ENCODE measurements around the gene PRDM12.

The PRDM12 gene

DNA sequence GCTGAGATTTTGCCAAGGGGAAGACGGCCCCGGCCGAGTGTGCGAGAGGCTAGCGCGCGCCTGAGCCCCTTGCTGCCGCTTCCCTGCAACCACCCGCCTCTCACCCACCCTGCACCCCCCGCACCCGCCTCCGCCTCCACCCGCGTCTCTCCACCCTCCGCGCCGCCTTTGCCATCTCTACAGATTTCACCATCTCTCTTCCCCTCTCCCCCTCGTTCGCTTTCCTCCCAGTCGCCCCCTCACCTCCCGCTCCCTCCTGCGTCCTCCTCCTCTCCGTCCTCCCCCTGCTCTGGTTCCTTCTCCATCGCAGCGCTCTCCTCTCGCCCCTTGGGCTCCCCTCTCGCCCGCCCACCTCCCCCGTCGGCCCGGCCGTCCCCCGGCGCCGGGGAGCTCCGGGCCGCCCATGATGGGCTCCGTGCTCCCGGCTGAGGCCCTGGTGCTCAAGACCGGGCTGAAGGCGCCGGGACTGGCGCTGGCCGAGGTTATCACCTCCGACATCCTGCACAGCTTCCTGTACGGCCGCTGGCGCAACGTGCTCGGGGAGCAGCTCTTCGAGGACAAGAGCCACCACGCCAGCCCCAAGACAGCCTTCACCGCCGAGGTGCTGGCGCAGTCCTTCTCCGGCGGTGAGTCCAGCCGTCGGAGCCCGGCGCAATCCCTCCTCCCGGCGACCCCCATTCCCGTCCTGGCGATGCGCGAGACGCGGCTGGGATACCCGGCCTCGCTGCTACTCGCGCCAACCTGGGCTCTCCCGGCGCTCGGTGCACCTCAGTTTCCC lies at the start of gene PRDM12:
Gene PRDM12, plus strand, starts transcription at position 344 of the 778 bp plus-strand sequence. Its CDS starts 60 bp downstream, at position 404.
- no peak for DNase-seq

DNA sequence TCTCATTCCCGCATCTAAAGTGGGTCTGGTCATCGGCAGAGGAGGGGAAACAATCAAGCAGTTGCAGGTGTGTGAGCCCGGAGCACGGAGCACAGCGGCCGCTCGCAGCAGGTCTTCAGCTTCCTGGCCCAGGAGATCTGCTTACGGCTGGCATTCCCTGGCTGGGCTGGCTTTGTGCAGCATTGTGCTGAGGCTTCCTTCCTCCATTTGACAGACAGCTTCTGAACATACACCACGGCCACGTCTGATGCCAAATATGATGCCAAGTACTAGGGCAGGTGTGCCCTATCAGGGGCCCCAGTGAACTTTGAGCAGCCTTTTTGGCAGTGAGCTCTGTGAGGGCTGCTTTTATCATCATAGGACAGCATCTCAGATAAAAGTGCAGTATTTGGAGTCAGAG lies 47.9 kb upstream of the PRDM12 start:
- no peak for DNase-seq

DNA sequence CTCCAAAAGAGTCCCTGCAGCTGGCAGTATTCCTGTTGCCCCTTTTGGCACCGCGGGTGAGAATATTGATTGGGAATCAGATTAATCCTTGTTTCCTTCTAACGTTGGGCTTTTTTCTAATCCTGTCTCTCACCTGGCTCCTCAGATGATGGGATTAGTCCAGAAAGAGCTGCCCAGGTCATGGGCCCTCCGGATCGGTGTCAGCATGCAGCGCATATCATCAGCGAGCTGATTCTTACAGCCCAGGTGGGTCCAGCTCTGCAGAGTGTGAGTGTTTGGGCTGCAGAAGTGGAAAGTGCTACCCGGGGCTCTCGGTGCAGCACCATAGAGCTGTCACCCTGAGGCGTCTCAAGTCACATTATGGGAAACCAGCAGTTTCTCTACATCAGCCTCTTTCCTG lies 40.9 kb upstream of the PRDM12 start:
- no peak for DNase-seq

DNA sequence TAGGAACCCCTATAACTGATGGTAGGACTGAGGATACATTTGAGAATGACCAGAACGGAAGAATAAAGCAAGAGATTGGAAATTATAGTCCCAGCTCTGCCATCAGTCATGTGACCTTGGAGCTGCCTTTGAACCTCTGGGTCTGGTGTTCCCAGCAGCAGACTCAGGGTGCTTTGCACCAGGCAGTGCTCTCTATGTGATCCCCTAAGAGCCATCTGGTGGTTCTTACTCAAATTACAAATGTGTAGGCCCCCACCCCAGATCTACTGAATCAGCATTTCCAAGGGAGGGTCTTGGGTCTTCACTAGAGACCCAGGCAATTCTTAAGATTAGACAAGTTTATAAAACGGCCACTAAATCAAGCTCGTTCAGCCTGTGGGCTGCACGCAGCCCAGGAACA lies 40.2 kb upstream of the PRDM12 start:
- no peak for DNase-seq

DNA sequence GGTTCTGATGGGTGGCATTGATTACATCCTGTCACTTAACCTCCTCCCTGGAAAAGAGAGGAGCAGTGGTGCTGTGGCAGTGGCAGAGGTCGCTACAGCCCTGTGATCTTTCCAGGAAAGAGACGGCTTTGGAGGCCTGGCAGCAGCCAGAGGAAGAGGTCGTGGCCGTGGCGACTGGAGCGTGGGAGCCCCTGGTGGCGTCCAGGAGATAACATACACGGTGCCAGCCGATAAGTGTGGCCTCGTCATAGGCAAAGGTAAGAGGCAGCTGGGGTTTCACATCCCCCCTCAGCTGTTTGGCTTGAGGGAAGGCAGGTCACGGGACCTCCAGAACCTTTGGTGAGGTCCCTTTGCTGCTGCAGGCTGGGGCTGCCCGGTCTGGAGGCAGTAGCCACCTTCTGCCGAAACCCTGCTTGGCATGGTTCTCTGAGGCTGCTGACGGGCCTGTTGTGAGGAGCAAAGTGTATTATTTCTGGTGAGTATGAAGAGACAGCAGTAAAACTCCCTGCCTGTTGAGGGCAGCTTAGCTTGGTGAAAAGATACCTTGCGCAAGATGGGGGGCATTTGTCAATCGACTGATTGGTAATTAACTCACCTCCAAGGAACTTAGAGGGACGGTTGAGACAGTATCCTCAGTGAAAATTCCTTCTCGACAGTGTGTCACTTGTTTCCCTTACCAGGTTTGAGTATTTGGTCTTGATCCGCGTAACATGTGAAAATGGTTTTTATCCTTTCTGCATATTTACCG lies 38.0 kb upstream of the PRDM12 start:
- DNase-seq, result no peak

DNA sequence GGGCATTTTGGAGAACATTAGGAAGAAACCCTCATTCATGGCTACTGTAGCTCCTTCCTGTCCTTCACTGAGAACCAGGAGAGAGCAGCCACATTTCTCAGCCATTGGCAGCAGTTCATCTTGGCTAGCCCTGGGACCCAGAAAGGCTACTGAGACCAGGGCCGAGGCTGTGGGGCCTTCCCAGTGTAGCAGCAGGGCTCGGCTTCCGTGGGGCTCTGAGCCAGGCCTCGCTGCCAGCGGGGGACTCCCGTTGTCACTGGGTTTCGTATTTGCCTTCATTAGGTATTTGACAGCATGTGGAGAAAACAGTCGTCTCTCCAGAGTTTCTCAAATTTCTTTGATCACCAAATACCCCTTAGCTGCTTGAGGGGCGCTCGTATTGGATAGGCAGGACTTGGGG lies 37.3 kb upstream of the PRDM12 start:
- DNase-seq, result no peak

DNA sequence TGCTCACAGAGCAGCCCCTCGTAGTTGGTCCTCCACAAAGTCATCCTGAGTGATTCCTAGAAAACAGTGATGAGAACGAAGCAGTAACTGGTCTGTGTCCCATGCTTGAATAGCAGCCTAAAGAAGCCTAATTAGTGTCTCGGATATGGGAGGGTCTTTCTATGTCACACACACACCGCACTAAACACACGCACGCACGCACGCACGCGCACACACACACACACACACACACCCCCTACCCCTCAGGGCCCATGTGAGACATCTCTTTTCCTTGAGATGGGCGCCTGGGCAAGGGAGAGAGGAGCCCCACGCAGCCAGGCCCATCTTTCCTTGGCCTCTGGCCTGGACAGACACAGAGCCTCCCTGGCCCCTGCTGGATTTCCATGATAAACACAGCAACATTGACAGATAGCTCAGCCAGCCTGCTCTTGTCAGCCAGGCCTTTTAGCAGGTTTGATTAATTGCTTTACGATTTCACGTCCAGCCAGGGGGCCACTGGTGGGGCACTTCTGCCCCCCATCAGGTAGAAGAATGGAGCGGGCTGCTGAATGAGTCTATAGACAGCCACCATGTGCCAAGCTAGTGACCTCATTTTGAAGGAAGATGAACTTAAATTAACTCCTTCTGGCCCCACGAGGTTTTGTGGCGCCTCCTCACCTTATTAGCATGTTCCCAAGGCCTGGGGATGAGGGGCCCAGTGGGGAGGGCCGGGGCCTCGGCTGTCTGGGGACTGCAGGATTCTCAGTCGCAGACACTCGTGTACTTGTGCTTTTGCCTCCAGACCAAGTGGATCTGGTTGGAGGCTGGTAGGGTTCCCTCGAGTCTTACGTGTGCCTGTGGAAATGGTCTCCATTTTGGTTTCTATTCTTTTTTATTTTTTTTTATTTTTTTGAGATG lies 36.2 kb upstream of the PRDM12 start:
- no peak for DNase-seq

DNA sequence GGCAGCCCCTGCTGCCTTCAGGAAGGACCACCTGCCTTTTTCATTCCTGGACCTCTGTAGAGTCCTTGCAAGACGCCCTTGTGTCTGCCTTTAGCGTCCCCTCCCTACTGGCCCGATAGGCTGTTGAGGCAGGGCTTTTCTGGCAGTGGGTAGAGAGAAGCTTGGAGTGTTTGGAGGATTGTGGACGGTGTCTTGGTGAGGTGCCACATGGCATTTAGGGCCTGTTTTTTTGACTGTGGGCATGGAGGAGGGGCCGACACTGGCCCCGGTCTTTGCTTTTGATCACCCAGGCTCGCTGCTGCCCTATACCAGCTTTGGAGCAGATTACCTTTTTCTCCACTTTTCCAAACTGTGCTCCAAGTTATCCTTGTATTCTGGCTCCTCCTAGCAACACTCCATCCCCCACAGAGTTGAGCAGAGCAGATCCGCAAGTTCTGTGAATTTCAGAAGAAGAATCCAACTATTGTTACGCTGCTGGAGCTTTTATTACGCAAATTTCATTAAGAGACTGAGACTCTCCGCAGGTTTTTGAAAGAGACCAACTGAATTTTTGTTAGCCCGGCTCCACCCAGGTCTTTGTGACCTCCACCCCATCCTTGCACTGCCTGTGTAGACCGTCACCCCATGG lies 34.8 kb upstream of the PRDM12 start:
- DNase-seq, result no peak

DNA sequence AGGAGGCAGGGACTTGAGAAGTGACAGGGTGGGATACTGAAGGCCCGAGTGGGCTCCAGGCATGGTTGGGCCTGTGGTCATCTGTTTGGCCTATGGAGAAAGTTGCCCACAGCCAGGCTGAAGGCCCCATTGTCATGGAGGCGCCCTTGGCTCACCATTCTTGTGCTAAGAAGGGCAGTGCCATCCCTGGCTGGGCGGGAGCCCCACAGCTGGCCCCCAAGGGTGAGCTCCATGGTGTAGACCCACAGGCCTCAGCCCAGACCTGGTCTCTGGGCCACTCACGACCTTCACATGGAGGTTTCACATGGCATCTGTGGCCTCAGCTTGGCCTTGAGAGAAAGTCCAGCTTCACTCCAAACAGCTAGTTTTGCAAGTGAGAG lies 34.3 kb upstream of the PRDM12 start:
- DNase-seq, result no peak

DNA sequence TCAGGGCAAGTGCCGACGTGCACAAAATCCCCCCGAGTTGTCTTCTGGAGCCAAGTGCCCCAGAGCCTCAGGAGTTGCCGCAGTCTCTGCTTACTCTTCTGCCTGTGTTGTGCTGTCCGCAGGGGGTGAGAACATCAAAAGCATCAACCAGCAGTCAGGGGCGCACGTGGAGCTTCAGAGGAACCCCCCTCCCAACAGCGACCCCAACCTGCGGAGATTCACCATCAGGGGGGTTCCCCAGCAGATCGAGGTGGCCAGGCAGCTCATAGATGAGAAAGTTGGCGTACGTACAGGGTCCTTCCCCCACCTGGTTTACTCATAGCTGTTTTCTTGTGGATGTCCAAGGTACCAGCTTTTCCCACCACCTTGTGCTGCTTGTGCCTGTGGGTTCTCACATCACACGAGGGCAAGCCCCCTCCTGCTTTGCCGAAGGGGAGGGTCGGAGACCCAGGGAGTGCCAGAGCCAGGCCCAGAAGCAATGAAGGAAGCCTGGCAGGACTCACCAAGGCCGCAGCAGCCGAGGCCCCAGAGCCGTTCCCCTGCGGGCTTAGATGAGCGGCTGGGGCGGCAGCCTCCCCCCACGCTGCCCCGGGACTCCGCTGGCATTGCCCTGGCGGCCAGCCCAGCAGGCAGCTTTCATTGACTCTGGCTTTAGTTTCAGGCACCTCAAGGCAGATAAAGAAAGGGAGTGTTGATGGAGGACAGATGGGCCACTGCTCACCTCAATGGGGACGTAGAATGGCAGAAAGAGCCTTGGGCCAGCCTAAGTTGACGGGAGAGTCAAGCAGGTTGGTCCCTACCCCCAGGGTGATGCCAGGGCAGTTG lies 33.7 kb upstream of the PRDM12 start:
- no peak for DNase-seq

DNA sequence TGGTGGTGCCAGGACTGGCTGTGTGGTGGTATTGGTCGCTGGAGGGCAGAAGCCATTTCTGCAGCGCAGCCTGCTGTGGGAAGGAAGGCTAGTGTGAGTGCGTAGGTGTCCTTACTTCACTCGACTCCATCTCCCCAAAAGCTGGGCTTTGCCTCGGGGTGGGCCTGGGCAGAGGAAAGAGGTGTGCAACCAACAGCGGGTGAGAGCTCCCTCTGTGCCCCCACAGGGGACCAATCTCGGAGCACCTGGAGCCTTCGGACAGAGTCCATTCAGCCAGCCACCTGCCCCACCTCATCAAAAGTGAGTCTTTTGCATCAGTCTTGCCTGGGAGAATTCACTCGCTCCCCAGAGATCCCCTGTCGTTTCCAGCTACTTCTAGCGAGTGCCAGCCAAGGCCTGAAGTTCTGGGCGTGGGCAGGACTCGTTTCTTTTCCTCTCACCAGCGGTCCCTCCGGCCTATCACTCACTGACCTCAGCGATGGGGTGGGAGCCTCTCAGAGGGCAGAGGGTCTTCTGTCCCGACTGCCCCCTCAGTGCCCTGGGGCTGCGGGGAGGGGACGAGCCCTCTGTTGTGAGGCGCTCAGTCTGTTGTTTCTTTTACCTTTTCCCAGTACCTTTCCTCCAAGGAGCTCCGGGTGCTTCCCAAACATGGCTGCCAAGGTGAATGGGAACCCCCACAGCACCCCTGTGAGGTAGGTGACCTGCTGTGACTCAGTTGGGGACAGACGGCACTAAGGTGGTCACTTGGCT lies 32.9 kb upstream of the PRDM12 start:
- DNase-seq, result no peak

DNA sequence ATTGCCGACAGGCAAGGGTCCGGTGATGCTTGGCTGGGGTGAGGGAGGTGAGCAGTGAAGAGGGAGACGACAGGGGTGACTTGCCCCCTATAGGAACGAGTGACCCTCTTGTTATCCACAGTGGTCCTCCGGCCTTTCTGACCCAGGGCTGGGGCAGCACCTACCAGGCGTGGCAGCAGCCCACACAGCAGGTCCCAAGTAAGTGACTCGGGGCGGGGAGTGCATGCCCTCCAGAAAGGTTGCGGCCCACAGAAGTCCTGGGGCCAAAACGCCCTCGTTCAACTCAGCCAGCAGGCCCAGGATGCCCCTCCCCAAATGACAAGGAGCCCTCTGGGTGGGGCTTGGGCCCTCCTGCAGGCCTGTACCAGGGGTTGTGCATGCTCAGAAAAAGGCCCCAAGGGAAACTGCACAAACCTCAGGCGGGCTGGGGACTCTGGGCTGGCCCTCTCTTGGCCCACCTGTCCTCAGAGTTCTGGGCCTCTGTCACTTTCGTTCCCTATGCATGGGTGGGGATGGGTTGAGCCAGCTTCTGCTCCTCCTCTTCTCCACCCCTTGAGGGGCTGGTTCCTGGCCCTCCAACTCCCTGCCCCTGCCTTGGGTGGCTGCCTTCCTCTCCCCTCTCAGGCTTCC lies 32.2 kb upstream of the PRDM12 start:
- no peak for DNase-seq

DNA sequence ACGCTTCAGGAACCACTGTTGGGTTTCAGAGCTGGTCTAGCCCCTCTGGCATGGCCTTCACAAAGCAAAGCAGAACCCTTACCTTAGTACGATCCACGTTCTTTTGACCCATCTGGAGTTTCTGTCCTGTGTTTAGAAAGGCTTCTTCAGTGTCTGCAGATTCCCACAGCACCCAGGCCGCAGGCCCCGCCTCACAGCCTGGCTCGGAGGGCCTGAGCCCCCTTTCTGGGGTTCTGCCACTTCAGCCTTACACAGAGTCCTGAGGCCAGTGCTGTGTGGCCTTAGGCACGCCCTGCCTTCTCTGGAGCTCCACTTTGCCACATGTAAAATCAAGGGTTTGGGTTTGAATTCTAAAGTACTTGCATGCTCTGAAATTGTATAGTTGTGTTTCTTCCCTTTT lies 31.6 kb upstream of the PRDM12 start:
- DNase-seq, result no peak

DNA sequence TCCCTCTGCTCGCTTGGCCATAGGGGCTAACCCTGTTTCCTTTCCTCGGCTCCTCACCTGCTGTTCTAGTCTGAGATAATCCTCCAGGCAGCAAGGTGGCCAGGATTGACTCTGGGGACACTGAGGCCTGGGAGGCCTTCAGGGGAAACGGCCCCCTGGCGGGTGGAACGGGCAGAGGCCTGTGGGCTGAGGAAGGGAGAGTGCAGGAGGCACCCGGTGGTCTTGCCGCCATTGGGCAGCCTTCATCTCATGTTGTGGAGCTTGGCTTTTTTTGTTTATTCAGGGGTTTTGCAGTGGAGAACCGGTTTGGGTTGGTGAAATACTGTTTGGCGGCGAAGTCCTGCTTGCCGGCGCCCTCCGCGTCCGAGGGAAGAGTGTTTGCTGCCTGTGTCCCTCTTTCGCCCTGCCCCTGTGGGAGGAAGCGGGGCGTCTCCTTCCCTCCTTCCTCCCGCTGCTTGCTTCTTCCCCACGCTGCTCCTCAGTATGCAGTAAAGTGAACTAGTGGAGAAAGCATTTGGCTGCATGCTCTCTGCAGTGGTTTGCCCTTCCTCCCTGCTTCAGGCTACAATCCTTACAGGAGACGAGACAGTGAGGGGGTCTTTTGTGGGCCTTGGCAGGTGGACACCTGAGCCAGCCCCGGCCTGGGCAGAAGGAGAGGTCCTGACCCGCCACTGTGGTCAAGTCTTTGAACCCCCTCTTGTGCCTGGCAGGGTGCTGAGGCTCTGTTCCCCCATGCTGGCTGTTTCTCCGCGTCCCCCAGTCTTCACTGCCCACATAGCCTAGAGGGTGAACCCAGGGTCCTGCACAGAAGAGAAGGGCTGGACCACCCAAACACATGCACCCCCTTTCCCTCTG lies 30.8 kb upstream of the PRDM12 start:
- no peak for DNase-seq

DNA sequence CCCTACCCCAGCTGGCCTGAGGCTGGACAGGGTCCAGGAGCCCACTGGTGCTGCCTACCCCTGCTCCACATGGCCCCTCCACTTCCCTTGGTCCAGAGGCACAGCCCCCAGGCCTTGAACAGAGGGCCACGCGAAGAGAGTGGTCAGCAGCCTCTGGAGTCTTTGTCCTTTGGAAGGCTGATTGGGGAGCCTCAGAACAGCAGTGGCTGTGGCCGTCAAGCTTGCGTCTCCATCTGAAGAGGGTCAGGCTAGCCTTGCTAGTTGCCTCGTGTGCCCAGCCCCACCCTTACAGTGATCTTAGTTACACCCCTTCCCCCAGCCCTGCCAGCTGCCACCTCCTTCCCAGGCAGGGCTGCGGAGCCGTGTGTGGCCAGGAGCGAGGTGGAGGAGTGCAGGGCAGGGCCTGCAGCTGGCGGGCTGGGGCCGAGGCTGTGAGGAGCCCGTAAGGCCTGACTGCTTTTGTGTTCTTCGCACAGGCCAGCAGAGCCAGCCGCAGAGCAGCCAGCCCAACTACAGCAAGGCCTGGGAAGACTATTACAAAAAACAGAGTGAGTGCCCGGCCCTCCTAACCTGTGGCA lies 30.1 kb upstream of the PRDM12 start:
- no peak for DNase-seq

DNA sequence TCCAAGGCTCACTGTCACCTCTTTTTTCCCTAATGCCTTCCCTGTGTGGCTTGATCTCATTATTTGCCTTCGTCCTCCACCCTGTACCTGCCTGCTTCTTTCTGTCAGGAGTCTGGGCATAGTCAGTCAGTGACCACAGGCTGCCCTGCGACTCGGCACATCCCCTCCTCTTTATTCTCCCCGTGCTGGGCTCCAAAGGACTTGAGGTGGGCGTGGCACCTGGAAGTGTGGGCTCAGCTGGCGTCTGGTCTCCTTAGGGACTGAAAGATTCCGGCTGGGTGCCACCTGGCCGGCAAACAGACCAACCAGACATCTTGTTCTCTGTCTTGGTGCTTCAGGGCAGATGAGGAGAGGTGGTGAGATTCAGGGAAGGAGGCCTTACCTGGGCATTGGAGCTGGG lies 29.6 kb upstream of the PRDM12 start:
- no peak for DNase-seq

DNA sequence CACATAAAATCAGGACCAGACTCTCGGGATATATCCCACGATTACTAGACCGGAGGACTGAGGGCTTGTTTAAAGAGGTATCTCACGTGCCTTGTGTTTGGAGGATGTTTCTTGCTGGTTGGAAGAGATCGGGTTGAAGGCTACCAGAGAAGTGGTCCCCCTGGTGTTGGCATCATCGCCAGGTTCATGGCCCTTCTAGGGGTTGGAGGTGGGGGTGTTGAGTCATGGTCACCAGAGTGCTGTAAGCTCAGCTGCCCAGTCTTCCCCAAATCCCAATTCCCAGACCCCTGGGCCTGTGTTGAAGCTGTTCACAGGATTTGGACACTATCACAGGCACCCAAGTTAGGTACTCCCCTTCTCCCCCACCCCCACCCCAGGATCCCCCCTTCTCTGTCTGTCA lies 29.1 kb upstream of the PRDM12 start:
- no peak for DNase-seq

DNA sequence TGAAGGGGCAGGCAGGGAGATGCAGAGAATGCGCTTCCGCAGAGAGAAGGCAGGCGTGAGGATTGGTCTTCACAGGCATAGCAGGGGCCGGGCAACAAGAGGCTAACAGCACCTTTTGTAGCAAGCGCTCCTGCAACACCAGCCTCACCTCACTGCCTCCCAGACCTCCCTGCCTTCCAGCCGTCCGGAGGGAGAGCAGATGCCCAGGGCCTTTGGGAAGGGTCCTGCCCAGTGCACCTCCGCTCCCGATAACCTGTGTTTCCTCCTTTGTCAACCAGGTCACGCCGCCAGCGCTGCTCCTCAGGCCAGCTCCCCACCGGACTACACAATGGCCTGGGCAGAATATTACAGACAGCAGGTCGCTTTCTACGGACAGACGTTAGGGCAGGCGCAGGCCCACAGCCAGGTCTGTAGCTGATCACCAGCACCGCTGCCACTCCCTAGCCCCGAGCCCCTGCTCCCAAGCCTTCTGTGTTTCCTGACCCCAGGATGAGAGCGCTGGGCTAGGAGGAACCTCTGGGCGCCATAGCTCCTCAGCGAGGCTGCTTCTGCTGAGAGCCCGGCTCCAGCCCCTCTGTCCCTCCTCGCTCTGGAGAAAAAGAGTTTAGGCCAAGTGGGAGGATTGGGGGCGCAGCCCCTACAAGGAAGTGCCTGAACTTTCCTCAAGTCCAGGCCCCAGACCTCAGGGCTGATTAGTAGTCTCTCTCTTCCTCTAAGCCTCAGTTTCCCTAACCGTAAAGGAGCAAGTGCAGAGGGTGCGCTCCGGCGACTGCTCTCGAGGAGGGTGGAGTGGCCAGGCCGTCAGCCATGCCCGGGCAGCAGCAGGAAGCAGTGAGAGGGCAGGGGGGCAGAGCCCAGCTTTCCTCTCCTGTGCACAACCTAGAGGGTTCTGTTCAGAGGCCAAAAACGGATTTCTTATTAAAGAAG lies 28.4 kb upstream of the PRDM12 start:
- DNase-seq, result no peak

All from NCI-H1930 (cell line).